ENCODE results near the gene OLIG2. TPM values are rescaled to one million over a fixed set of nuclear protein-coding genes. Genes with fewer than 3 reads are reported as not detected.

OLIG2 gene
- total RNA-seq, 1 experiment from 2014 or later = not detected

DNA sequence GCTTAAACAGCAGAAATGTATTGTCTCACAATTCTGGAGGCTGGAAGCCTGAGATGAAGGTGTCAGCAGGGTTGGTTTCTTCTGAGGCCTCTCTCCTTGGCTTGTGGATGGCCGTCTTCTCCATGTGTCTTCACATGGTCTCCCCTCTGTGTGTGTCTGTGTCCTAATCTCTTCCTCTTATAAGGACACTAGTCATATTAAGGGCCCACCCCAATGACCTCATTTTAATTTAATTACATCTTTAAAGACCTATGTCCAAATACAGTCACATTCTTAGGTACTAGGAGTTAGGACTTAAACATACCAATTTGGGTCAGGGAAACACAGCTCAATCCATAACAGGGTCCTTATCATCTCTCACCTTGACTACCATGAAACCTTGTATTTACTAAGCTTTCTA is 14.8 kb upstream of the OLIG2 start:
- ChIA-PET RAD21 (ENCODE audit: low non-redundant PET in 1 of 2, low total read pairs in 2 of 2, uncharacterized antibody in 2 of 2, unreplicated experiment in 2 of 2) (no interaction called here), POLR2A (no interaction called here), CTCF (no interaction called here)
- ATAC-seq (no peak), DNase-seq (ENCODE audit: low read depth, low spot score) (no peak)
- TF ChIP-seq SRF (IDR thresholded peaks at IDR 0.05; ENCODE audit: low read depth) (no peak), EZH2phosphoT487 (IDR thresholded peaks at IDR 0.05; ENCODE audit: borderline replicate concordance) (no peak), EZH2 (IDR thresholded peaks at IDR 0.05) (no peak), YY1 (IDR thresholded peaks at IDR 0.05; ENCODE audit: extremely low read depth, insufficient replicate concordance, low read depth, low read length) (no peak), MAX (IDR thresholded peaks at IDR 0.05) (no peak), ZFX (IDR thresholded peaks at IDR 0.05) (no peak), CTCF (IDR thresholded peaks at IDR 0.05 in 2 of 3, conservative IDR thresholded peaks at IDR 0.05 in 1 of 3; ENCODE audit: borderline replicate concordance in 1 of 3, insufficient read depth in 1 of 3, low read depth in 2 of 3, low read length in 2 of 3) (no peak), TCF7L2 (IDR thresholded peaks at IDR 0.05; ENCODE audit: borderline replicate concordance, extremely low read depth, insufficient read depth, insufficient read length) (no peak), SP1 (IDR thresholded peaks at IDR 0.05; ENCODE audit: low read depth) (no peak), ZBTB33 (IDR thresholded peaks at IDR 0.05; ENCODE audit: extremely low read depth, insufficient replicate concordance, low read length) (no peak), ZNF274 (IDR thresholded peaks at IDR 0.05; ENCODE audit: low read depth, low read length) (no peak)
- TF ChIP-seq, protein P1, sequence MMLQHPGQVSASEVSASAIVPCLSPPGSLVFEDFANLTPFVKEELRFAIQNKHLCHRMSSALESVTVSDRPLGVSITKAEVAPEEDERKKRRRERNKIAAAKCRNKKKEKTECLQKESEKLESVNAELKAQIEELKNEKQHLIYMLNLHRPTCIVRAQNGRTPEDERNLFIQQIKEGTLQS (IDR thresholded peaks at IDR 0.05) = no peak
- Histone ChIP-seq H3K9ac (ENCODE audit: low read length) (no peak overlapping the region), H3K4me3 (replicated peaks in 1 of 2; ENCODE audit: low read depth in 1 of 2, low read length in 2 of 2) (no peak overlapping the region), H3K36me3 (ENCODE audit: control insufficient read depth in 1 of 2, insufficient read depth in 2 of 2, low read length in 2 of 2) (no peaks in the 10 kb centered on the region), H3K27me3 (ENCODE audit: insufficient read depth, low read length) (no peaks in the 10 kb centered on the region; the same call in 1 of the 2 replicates), H3K4me2 (ENCODE audit: low read length) (peak overlapping the region; percentile 19), H3K79me2 (ENCODE audit: insufficient read depth, low read length) (no peaks in the 10 kb centered on the region), H3K4me1 (ENCODE audit: control insufficient read depth in 1 of 2, insufficient read depth in 2 of 2, low read length in 2 of 2) (peaks cover 0 to 7% of the 10 kb centered on the region in 2 experiments; a peak in 2 of 4 replicates), H3K9me2 (ENCODE audit: insufficient read depth) (no peaks in the 10 kb centered on the region), H3K27ac (ENCODE audit: low read depth, low read length) (no peak overlapping the region), H3K9me3 (ENCODE audit: control insufficient read depth in 1 of 2, insufficient read depth in 1 of 2, low read depth in 1 of 2, low read length in 2 of 2) (no peaks in the 10 kb centered on the region), H2AFZ (ENCODE audit: low read depth, low read length, poor library complexity, severe bottlenecking) (no peak overlapping the region), H4K20me1 (ENCODE audit: insufficient read depth) (no peaks in the 10 kb centered on the region)
- intact Hi-C loops (cut with micrococcal nuclease) = no loop called here
- BruUV-seq (replicated peaks) = no TSS peak
